ENCODE data around the gene TTLL5. TPM values are rescaled to one million over a fixed set of nuclear protein-coding genes. Genes with fewer than 3 reads are reported as not detected.

The TTLL5 gene
- total RNA-seq, 1 experiment from 2014 or later = 35.7 TPM

- Histone ChIP-seq H3K27ac (ENCODE audit: insufficient read length, low read depth, low read length) (no peak overlapping the region), H2BK15ac (ENCODE audit: low read depth, low read length) (no peak overlapping the region), H2BK20ac (ENCODE audit: low read depth, low read length, poor library complexity, severe bottlenecking) (no peak overlapping the region)
Measured at GRCh38 chr14:75711105-75711795, 50.2 kb downstream of the TTLL5 start.

More at GRCh38 chr14:75711105-75711795, 50.2 kb downstream of the TTLL5 start:
- Histone ChIP-seq H3K4me2 (ENCODE audit: insufficient read depth, insufficient read length, low read length) (no peak overlapping the region), H4K91ac (ENCODE audit: insufficient read length, low read depth, low read length) (no peak overlapping the region), H3T11ph (ENCODE audit: low read length) (no peak overlapping the region), H3K14ac (ENCODE audit: insufficient read depth, low read length) (no peak overlapping the region), H3K18ac (ENCODE audit: insufficient read length, low read depth, low read length) (no peak overlapping the region), H3K27me3 (ENCODE audit: insufficient read depth, low read length) (no peaks in the 10 kb centered on the region; the same call in 1 of the 2 replicates), H3K9me3 (ENCODE audit: control insufficient read depth, low read depth, low read length) (no peaks in the 10 kb centered on the region), H3K23ac (ENCODE audit: insufficient read length, low read depth, low read length) (no peak overlapping the region), H4K20me1 (ENCODE audit: control insufficient read depth, insufficient read depth, insufficient read length) (no peaks in the 10 kb centered on the region), H4K5ac (ENCODE audit: insufficient read length, low read depth, low read length) (no peak overlapping the region), H3K79me2 (ENCODE audit: insufficient read depth, low read length) (no peaks in the 10 kb centered on the region), H2AFZ (ENCODE audit: low read length) (no peak overlapping the region), H3K23me2 (ENCODE audit: insufficient read length, low read depth, low read length, poor library complexity, severe bottlenecking) (no peaks in the 10 kb centered on the region), H3K79me1 (ENCODE audit: insufficient read depth, low read depth, low read length, poor library complexity, severe bottlenecking) (no peaks in the 10 kb centered on the region), H4K8ac (replicated peaks; ENCODE audit: insufficient read length, low read depth, low read length) (no peak overlapping the region), H3K9ac (ENCODE audit: extremely low read depth, insufficient read length, low read length) (no peak overlapping the region), H3K56ac (ENCODE audit: insufficient read length, low read depth, low read length) (no peak overlapping the region), H3K4ac (ENCODE audit: low read depth, low read length) (no peak overlapping the region), H3K4me1 (ENCODE audit: insufficient read depth, low read length) (no peaks in the 10 kb centered on the region; the same call in 1 of the 2 replicates), H2BK5ac (ENCODE audit: insufficient read length, low read length) (no peak overlapping the region), H2AK5ac (ENCODE audit: insufficient read length, low read length) (no peak overlapping the region), H2BK120ac (ENCODE audit: low read depth, low read length, poor library complexity, severe bottlenecking) (no peak overlapping the region), H2BK12ac (ENCODE audit: insufficient read length, low read depth, low read length) (no peak overlapping the region)
- peaks cover 3 to 16% (median 7%) of the 10 kb centered on the region in 3 experiments; a peak in 5 of 7 replicates for H3K36me3 Mint-ChIP-seq (ENCODE audit: insufficient read depth in 1 of 3, low read depth in 3 of 3)
- peak; percentile 65 for TF ChIP-seq CTCF (conservative IDR thresholded peaks at IDR 0.05)
- DNase-seq = no peak
- no peaks in the 10 kb centered on the region for H3K9me3 Mint-ChIP-seq
- peak overlapping the region in 2 of 3 experiments; percentile 94 to 96; a peak in 3 of 7 replicates for H3K27ac Mint-ChIP-seq
- H3K27me3 Mint-ChIP-seq (ENCODE audit: low read depth) = no peaks in the 10 kb centered on the region; the same call in 1 of the 2 replicates
- peaks cover 15 to 29% of the 10 kb centered on the region in 2 experiments for H3K4me1 Mint-ChIP-seq
- WGBS (ENCODE audit: extremely low coverage, insufficient read length, low lambda C conversion rate) = no CpG with 5 or more reads among the region's 4 CpGs
- H3K4me3 Mint-ChIP-seq = no peak overlapping the region; a peak in 1 of 5 replicates
